KMS-11 (cell line): ENCODE measurements around the gene CATSPER3.

ENCODE experiments used
- H2AFZ ChIP-seq: fragments of 200-600 bp; sonication (generic); 2 replicates; pipeline ENCODE4 v1.6.1; 2016; ENCODE audit warnings: antibody characterized with exemption, mixed run types, low read depth
- H3K27ac ChIP-seq: fragments of 200-600 bp; sonication (generic); 2 replicates; pipeline ENCODE4 v1.6.1; 2016; ENCODE audit warnings: mild to moderate bottlenecking, mixed run types
- H3K27me3 ChIP-seq: fragments of 200-600 bp; sonication (generic); 2 replicates; pipeline ENCODE4 v1.6.1; 2017; ENCODE audit warnings: mild to moderate bottlenecking, low read depth, mixed run types, moderate library complexity; ENCODE audit not compliant: insufficient read depth
- H3K36me3 ChIP-seq: fragments of 200-600 bp; sonication (generic); 2 replicates; pipeline ENCODE4 v1.6.1; 2017; ENCODE audit warnings: mild to moderate bottlenecking, mixed run types; ENCODE audit not compliant: insufficient read depth
- H3K4me1 ChIP-seq: fragments of 200-600 bp; sonication (generic); 2 replicates; pipeline ENCODE4 v1.6.1; 2016; ENCODE audit warnings: mild to moderate bottlenecking, low read depth, mixed run types; ENCODE audit not compliant: poor library complexity, severe bottlenecking
- H3K4me2 ChIP-seq: fragments of 200-600 bp; sonication (generic); 2 replicates; pipeline ENCODE4 v1.7.0; 2016; ENCODE audit warnings: mild to moderate bottlenecking, mixed run types
- H3K4me3 ChIP-seq: fragments of 200-600 bp; sonication (generic); IDR thresholded peaks from 2 replicates; pipeline ENCODE4 v1.6.1; 2017; ENCODE audit warnings: low read depth, low read length, mixed read lengths; ENCODE audit not compliant: insufficient read depth
- H3K79me2 ChIP-seq: fragments of 200-600 bp; sonication (generic); 2 replicates; pipeline ENCODE4 v1.6.1; 2016; ENCODE audit warnings: low read depth, mixed run types; ENCODE audit not compliant: insufficient read depth
- H3K9ac ChIP-seq: fragments of 200-600 bp; sonication (generic); 2 replicates; pipeline ENCODE4 v1.6.1; 2016; ENCODE audit warnings: mild to moderate bottlenecking, mixed run types
- H4K20me1 ChIP-seq: fragments of 200-600 bp; sonication (generic); 2 replicates; pipeline ENCODE4 v1.6.1; 2016; ENCODE audit warnings: mild to moderate bottlenecking, mixed run types; ENCODE audit not compliant: insufficient read depth
- TF ChIP-seq, protein P1 (sequence below): fragments of 200-600 bp; sonication (generic); conservative IDR thresholded peaks from 2 replicates; pipeline ENCODE4 v1.6.1; 2017; ENCODE audit warnings: low read depth, mild to moderate bottlenecking, antibody characterized with exemption, low read length, moderate library complexity, mixed read lengths

CATSPER3 gene

DNA sequence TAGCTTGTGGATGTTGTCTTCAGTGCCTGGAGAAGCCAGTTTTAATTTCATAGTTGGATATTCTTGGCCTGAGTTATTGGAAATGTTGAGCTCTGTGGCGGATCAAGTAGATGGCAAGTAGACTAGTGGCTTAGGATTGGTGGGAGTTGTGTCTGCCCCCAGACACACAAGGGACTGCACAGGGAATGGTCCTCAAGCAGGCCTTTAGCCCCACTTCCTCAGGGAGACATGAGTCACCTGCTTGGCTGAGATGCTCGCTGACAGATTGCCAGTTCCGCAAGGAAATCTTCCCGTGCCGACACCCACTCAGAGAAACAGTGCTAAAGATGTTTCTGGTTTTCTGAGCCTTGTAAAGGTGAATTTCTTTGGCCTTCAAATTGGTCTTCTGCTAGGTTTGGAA lies 18.8 kb upstream of the CATSPER3 start:
- H3K27me3 ChIP-seq = no peaks in the 10 kb centered on the region
- H4K20me1 ChIP-seq = no peaks in the 10 kb centered on the region
- no peaks in the 10 kb centered on the region for H3K4me1 ChIP-seq
- H3K9ac ChIP-seq = no peak overlapping the region
- no peak overlapping the region for H3K4me3 ChIP-seq
- no peak overlapping the region for H3K4me2 ChIP-seq
- TF ChIP-seq, protein P1, sequence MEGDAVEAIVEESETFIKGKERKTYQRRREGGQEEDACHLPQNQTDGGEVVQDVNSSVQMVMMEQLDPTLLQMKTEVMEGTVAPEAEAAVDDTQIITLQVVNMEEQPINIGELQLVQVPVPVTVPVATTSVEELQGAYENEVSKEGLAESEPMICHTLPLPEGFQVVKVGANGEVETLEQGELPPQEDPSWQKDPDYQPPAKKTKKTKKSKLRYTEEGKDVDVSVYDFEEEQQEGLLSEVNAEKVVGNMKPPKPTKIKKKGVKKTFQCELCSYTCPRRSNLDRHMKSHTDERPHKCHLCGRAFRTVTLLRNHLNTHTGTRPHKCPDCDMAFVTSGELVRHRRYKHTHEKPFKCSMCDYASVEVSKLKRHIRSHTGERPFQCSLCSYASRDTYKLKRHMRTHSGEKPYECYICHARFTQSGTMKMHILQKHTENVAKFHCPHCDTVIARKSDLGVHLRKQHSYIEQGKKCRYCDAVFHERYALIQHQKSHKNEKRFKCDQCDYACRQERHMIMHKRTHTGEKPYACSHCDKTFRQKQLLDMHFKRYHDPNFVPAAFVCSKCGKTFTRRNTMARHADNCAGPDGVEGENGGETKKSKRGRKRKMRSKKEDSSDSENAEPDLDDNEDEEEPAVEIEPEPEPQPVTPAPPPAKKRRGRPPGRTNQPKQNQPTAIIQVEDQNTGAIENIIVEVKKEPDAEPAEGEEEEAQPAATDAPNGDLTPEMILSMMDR = no peak
- H3K36me3 ChIP-seq = no peaks in the 10 kb centered on the region
- H3K79me2 ChIP-seq = no peaks in the 10 kb centered on the region
- no peak overlapping the region for H3K27ac ChIP-seq
- H2AFZ ChIP-seq = no peak overlapping the region

DNA sequence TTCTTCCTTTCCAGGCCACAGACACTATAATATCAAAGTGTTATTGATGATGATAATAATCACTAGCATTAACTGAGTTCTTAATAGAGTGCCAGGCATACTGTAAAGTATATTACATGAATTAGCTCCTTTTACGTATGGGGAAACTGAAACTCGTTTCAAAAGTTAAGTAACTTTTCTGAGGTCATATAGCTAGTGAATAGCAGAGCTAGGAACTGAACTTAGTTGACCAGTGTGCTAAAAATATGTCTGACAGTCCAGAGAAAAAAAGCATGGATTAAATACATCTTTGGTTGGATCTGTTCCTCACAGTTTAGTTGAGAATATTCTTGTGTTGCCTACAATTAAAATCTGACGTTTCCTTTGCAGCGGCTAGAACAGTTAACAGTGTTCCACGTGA lies 18.4 kb upstream of the CATSPER3 start:
- Histone ChIP-seq H4K20me1 (no peaks in the 10 kb centered on the region), H3K4me3 (no peak overlapping the region), H3K4me2 (no peak overlapping the region), H2AFZ (no peak overlapping the region), H3K4me1 (no peaks in the 10 kb centered on the region), H3K9ac (no peak overlapping the region), H3K79me2 (no peaks in the 10 kb centered on the region), H3K27me3 (no peaks in the 10 kb centered on the region), H3K36me3 (no peaks in the 10 kb centered on the region), H3K27ac (no peak overlapping the region)
- TF ChIP-seq, protein P1 = no peak

DNA sequence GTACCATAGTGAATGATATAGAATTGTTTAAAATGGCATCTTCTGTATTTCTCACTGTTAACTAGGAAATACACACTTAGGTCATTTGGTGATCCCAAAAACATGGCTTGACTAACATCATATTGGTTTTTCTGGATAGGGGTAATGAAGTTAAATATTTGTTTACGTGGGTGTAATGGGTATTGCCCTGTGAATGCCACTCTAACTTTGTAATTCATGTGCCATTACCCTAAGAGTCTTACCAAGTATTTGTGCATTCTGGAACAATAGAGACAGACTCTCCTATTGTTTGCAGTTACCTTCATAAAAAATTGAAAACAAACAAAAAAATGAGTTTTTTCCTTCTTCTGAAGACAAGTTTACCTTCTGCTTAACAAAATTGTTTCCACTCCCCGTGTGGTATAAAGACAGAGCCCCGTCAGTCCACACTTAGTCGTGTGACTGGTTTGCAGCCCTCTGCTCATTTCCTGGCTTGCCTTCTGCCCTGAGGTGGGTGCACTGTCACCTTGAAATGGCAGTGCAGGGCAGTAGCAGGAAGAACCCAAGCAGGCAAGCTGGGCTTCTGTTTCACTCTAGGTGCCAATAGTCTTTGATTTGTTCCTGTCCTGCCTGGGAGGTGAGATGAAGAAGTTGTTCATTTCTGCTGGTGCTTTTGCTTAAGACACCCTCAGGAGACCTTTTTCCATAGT lies 9.6 kb upstream of the CATSPER3 start:
- Histone ChIP-seq H2AFZ (no peak overlapping the region), H3K36me3 (no peaks in the 10 kb centered on the region; the same call in 1 of the 2 replicates), H3K9ac (no peak overlapping the region), H3K4me1 (no peaks in the 10 kb centered on the region), H3K27ac (no peak overlapping the region), H3K4me3 (no peak overlapping the region), H3K4me2 (no peak overlapping the region), H3K27me3 (no peaks in the 10 kb centered on the region), H4K20me1 (no peaks in the 10 kb centered on the region), H3K79me2 (no peaks in the 10 kb centered on the region)
- TF ChIP-seq, protein P1 = no peak

DNA sequence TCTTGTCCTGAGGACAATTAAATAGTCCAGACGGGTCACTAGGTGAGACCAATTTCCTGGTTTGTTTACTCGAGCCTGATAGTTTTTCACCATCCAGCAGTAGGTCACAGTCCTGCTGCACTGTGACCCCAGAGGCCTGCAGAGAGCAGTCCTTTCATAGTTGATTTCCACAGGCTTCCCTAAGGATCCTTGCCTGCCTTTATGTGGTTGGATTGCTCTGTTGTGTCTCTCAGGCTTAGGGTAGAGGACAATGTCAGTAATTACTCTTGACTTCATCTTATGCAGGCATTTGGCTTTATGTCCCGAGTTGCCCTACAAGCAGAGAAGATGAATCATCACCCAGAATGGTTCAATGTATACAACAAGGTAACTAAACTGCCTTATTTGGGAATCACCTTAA lies 9.0 kb upstream of the CATSPER3 start:
- Histone ChIP-seq H2AFZ (no peak overlapping the region), H3K27me3 (no peaks in the 10 kb centered on the region), H3K27ac (no peak overlapping the region), H3K4me2 (no peak overlapping the region), H3K36me3 (no peaks in the 10 kb centered on the region; the same call in 1 of the 2 replicates), H3K79me2 (no peaks in the 10 kb centered on the region), H4K20me1 (no peaks in the 10 kb centered on the region), H3K4me1 (no peaks in the 10 kb centered on the region), H3K9ac (no peak overlapping the region), H3K4me3 (no peak overlapping the region)
- TF ChIP-seq, protein P1 = no peak
